AG04450 (cell line): ENCODE data around the gene LMOD2. TPM values are rescaled to one million over a fixed set of nuclear protein-coding genes. Genes with fewer than 3 reads are reported as not detected.

Experiments used
- CTCF ChIA-PET: fragments of 300-600, 350-600 bp; formaldehyde crosslinking; extraction: SDS; loops from one replicate; lab custom pipeline; 2022; ENCODE audit warnings: antibody characterized with exemption, inconsistent platforms; lab: Charles Lee
- POLR2A ChIA-PET: fragments of 350-600 bp; formaldehyde crosslinking; extraction: SDS; loops from one replicate; lab custom pipeline; 2021; ENCODE audit warnings: antibody characterized with exemption, inconsistent platforms; lab: Yijun Ruan, JAX
- DNase-seq: peaks from one replicate; pipeline ENCODE4 v3.0.0-alpha.2; 2011; ENCODE audit warnings: low read depth, low spot score
- H3K27ac ChIP-seq: one replicate; pipeline ENCODE4 v1.5.1; 2012; ENCODE audit warnings: low read depth, low read length, control low read depth
- H3K27me3 ChIP-seq: one replicate; pipeline ENCODE4 v1.6.0; 2012; ENCODE audit warnings: low read length; ENCODE audit not compliant: control insufficient read depth, insufficient read depth
- H3K4me3 ChIP-seq: 2 replicates; pipeline ENCODE4 v1.5.1; 2011; ENCODE audit warnings: mild to moderate bottlenecking, low read depth, low read length, control low read depth
- H3K9me3 ChIP-seq: 2 replicates; pipeline ENCODE4 v1.5.1; 2012; ENCODE audit warnings: low read length; ENCODE audit not compliant: control insufficient read depth, insufficient read depth
- polyA minus RNA-seq: library from RNA; depleted of rRNA, polyadenylated mRNA; stranded (reverse); fragments of >200 nt; gene quantifications from 2 replicates; pipeline ENCODE4 v1.2.3, GENCODE V29; 2011; rRNA and poly(A)+ RNA removed
- polyA plus RNA-seq: library from polyadenylated mRNA; depleted of rRNA; stranded (reverse); fragments of >200 nt; gene quantifications from 2 replicates; pipeline ENCODE4 v1.2.3, GENCODE V29; 2011; rRNA removed
- TF ChIP-seq, protein P1 (sequence below): IDR thresholded peaks from 2 replicates; pipeline ENCODE4 v1.5.1; 2011; ENCODE audit warnings: low read depth, low read length, control low read depth, inconsistent platforms

LMOD2 gene, protein sequence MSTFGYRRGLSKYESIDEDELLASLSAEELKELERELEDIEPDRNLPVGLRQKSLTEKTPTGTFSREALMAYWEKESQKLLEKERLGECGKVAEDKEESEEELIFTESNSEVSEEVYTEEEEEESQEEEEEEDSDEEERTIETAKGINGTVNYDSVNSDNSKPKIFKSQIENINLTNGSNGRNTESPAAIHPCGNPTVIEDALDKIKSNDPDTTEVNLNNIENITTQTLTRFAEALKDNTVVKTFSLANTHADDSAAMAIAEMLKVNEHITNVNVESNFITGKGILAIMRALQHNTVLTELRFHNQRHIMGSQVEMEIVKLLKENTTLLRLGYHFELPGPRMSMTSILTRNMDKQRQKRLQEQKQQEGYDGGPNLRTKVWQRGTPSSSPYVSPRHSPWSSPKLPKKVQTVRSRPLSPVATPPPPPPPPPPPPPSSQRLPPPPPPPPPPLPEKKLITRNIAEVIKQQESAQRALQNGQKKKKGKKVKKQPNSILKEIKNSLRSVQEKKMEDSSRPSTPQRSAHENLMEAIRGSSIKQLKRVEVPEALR
- polyA plus RNA-seq (not detected in 2 replicates), polyA minus RNA-seq (not detected in 2 replicates)

DNA sequence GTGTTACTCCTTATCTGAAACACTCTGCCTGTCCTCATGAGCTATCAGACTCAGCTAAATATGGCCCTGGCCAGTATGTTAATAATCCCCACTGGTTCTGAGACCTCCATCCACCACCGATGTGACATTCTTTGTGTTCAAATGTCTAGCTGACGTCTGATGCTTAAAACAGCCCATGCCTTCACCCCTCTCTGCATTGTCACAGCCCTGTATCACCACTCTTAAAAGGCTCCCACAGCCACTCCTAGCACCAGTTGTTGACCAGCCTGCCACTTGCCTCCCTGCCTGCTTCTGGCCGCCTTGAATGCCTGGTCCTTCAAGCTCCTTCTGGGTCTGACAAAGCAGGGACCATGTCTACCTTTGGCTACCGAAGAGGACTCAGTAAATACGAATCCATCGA lies at the start of gene LMOD2:
LMOD2 (plus strand) TSS at position 253 of the 400 bp plus-strand sequence; CDS start at position 351, 98 bp downstream.
- no peaks in the 10 kb centered on the region for H3K27me3 ChIP-seq
- no peaks in the 10 kb centered on the region for H3K9me3 ChIP-seq
- no peak for DNase-seq
- ChIA-PET CTCF (no interaction called here), POLR2A (no interaction called here)
- no peak within 1 kb of the TSS for H3K4me3 ChIP-seq
- H3K27ac ChIP-seq = no peak within 1 kb of the TSS
- TF ChIP-seq, protein P1, sequence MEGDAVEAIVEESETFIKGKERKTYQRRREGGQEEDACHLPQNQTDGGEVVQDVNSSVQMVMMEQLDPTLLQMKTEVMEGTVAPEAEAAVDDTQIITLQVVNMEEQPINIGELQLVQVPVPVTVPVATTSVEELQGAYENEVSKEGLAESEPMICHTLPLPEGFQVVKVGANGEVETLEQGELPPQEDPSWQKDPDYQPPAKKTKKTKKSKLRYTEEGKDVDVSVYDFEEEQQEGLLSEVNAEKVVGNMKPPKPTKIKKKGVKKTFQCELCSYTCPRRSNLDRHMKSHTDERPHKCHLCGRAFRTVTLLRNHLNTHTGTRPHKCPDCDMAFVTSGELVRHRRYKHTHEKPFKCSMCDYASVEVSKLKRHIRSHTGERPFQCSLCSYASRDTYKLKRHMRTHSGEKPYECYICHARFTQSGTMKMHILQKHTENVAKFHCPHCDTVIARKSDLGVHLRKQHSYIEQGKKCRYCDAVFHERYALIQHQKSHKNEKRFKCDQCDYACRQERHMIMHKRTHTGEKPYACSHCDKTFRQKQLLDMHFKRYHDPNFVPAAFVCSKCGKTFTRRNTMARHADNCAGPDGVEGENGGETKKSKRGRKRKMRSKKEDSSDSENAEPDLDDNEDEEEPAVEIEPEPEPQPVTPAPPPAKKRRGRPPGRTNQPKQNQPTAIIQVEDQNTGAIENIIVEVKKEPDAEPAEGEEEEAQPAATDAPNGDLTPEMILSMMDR = no peak

DNA sequence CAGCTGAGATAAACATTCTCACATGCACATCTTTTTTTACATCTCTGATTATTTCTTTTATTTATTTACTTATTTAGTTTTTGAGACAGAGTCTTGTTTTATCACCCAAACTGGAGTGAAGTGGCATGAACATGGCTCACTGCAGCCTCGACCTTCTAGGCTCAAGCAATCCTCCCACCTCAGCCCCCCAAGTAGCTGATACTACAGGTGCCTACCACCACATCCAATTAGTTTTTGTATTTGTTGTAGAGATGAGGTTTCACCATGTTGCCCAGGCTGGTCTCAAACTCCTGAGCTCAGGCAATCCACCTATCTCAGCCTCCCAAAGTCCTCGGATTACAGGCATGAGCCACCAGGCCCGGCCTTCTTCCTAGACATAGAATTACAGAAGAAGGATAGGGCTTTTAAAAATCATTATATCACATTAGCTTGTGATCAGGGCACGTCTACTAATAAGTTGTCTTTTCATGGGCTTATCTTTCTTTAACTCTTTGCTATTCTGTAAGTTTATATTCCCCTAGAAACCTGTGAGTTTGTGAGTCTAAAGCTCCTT lies 48.2 kb upstream of the LMOD2 start:
- Histone ChIP-seq H3K27ac (no peak overlapping the region), H3K9me3 (no peaks in the 10 kb centered on the region), H3K4me3 (no peak overlapping the region), H3K27me3 (no peaks in the 10 kb centered on the region)
- CTCF ChIA-PET = no interaction called here
- TF ChIP-seq, protein P1 = no peak
- no peak for DNase-seq
- POLR2A ChIA-PET = no interaction called here

DNA sequence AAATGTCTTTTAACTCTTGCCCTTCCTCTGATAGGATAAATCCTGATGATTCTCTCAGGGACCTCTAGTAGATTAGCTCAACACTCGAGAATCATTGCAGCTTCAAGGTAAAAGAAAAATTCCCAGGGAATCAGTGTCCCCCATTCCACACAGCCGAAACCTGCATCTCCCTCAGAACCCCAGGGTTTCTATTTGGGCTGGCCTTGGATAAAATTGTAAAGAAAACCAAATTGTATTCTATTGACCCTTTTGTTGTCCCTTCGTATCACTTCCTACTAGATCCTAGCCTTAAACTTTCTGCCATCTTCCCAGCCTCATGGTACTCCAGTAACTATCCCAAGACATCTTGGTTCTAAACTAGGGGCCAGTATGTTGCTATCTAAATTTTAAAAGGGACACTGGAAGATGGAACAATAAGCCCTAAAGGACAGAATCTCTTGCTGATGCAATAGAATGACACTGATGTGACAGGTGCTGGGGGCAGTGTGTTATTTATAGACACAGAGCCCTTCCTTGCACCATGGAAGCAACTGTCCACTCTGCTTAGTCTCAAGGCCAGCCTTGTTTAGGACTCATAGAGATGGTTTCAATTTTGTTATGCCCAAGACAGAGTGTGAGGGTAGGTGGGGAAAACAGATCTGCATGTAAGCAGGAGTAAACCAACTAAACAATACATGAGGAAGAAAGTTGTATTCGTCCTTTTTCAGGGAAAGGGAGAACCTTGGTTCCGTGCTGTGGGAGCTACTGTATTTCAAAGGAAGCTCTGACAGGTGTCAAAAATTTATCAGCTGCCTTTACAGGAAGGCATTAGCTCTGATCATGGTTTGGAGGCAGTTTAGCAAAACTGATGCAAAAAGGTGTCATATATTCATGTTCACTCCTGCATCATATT lies 46.4 kb upstream of the LMOD2 start:
- Histone ChIP-seq H3K27ac (no peak overlapping the region), H3K27me3 (no peaks in the 10 kb centered on the region), H3K4me3 (no peak overlapping the region), H3K9me3 (no peaks in the 10 kb centered on the region)
- no peak for DNase-seq
- ChIA-PET POLR2A (no interaction called here), CTCF (no interaction called here)
- TF ChIP-seq, protein P1 = no peak

DNA sequence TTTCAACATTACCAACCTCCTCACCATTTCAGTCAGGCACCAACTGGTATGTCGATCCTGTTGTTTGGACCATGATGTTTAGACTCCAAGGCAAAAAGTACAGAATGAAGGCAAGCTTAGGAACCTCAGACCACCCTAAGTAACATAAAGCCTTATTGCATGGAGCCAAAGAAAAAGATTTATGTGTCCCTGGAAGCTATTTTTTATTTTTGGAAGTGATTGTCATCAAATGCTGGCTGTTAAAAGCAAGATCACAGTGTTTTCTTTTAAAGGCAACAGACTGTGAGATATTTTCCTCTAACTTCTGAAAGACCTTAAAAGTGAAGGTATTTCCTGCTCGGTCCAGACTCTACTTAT lies 45.8 kb upstream of the LMOD2 start:
- TF ChIP-seq, protein P1 = no peak
- Histone ChIP-seq H3K4me3 (no peak overlapping the region), H3K27me3 (no peaks in the 10 kb centered on the region), H3K9me3 (no peaks in the 10 kb centered on the region), H3K27ac (no peak overlapping the region)
- CTCF ChIA-PET = no interaction called here
- POLR2A ChIA-PET = no interaction called here
- DNase-seq = no peak
